Esophagus muscularis mucosa (tissue), 4 donors: ENCODE data around the gene ARHGAP24. TPM values are rescaled to one million over a fixed set of nuclear protein-coding genes. Genes with fewer than 3 reads are reported as not detected.

Source experiments
- DNase-seq: peaks from one replicate; pipeline ENCODE4 v3.0.0-alpha.2; 2017; ENCODE audit errors: extremely low spot score
- H3K27ac ChIP-seq, 4 donors: fragments of 200-600 bp; sonication (generic); replicated peaks in 1 of 4; 1 replicate in 3 of 4; 2 replicates in 1 of 4; pipeline ENCODE4 v1.5.1; 2016 to 2019; ENCODE audit warnings: mild to moderate bottlenecking in 1 of 4
- H3K27me3 ChIP-seq, 4 donors: fragments of 200-600 bp; sonication (generic); one replicate each; pipeline versions ENCODE4 v1.5.1 to v1.6.0; 2016 to 2019
- H3K36me3 ChIP-seq, 4 donors: fragments of 200-600 bp; sonication (generic); one replicate each; pipeline ENCODE4 v1.5.1; 2016 to 2019
- H3K4me1 ChIP-seq, 4 donors: fragments of 200-600 bp; sonication (generic); one replicate each; pipeline ENCODE4 v1.5.1; 2016 to 2019
- H3K4me3 ChIP-seq, 4 donors: fragments of 200-600 bp; sonication (generic); 1 replicate in 2 of 4; 2 replicates in 2 of 4; pipeline ENCODE4 v1.5.1; 2016 to 2019; ENCODE audit warnings: mild to moderate bottlenecking in 4 of 4, moderate library complexity in 1 of 4
- H3K9me3 ChIP-seq, 4 donors: fragments of 200-600 bp; sonication (generic); 1 replicate in 3 of 4; 2 replicates in 1 of 4; pipeline ENCODE4 v1.5.1; 2016 to 2019
- CTCF ChIP-seq, 3 experiments: fragments of 200-600 bp in 2 of 3; fragments of 450-650 bp in 1 of 3; sonication (generic) in 2 of 3; IDR thresholded peaks; one replicate each; pipeline ENCODE4 v1.5.1; 2017 to 2019; ENCODE audit warnings: antibody characterized with exemption in 3 of 3, mild to moderate bottlenecking in 2 of 3, moderate library complexity in 1 of 3
- EP300 ChIP-seq: sonication (generic); formaldehyde crosslinking; IDR thresholded peaks from one replicate; pipeline ENCODE4 v1.6.1; 2017; ENCODE audit warnings: antibody characterized with exemption
- POLR2A ChIP-seq: fragments of 450-650 bp; IDR thresholded peaks from one replicate; pipeline ENCODE4 v1.6.1; 2017; ENCODE audit warnings: antibody characterized with exemption, moderate library complexity, mild to moderate bottlenecking, low read depth
- POLR2AphosphoS5 ChIP-seq, 2 donors: sonication (generic); formaldehyde crosslinking; IDR thresholded peaks; one replicate each; pipeline ENCODE4 v1.6.1; 2017; ENCODE audit warnings: antibody characterized with exemption in 2 of 2
- WGBS: methylation state at CpG from one replicate; pipeline ENCODE4 v1.1.5; 2018; 5-methylcytosine and 5-hydroxymethylcytosine counted together
- intact Hi-C: fragments of 100-400 bp; cut with DNase I; formaldehyde crosslinking; loops from one replicate; pipeline ENCODE4 v1.15.1; 2023
- total RNA-seq, 4 donors: library from RNA; depleted of rRNA; stranded (reverse); fragments of >200 nt; gene quantifications; one replicate each; pipeline versions ENCODE4 v1.1.0 to v1.2.1, GENCODE V29; 2016

The ARHGAP24 gene
- total RNA-seq, 4 donors from 2014 or later: 17.6 to 30.2 (median 23.6) TPM

- DNase-seq: no peak
- intact Hi-C loops: no loop called here
- Histone ChIP-seq H3K4me3 (no peak overlapping the region), H3K36me3 (no peaks in the 10 kb centered on the region), H3K27me3 (no peaks in the 10 kb centered on the region), H3K9me3 (no peaks in the 10 kb centered on the region), H3K27ac (no peak overlapping the region), H3K4me1 (peaks cover 0 to 8% (median 4%) of the 10 kb centered on the region in 4 donors)
- no peak for TF ChIP-seq POLR2A
- TF ChIP-seq CTCF (IDR thresholded peaks at IDR 0.05): no peak
- no peak for TF ChIP-seq EP300
- no peak for TF ChIP-seq POLR2AphosphoS5 (IDR thresholded peaks at IDR 0.05)
- WGBS: 95% methylated on average over 3 of the region's 3 CpGs
These were observed 14.5 kb downstream of the ARHGAP24 start for GRCh38 chr4:85489273-85489981.

- H3K4me1 ChIP-seq: peaks cover 0 to 8% (median 4%) of the 10 kb centered on the region in 4 donors
- no peak overlapping the region for H3K27ac ChIP-seq
- no peak for TF ChIP-seq POLR2AphosphoS5 (IDR thresholded peaks at IDR 0.05)
- no peak for TF ChIP-seq CTCF (IDR thresholded peaks at IDR 0.05)
- no peak for TF ChIP-seq POLR2A
- TF ChIP-seq EP300: no peak
- intact Hi-C loops: no loop called here
- no peak for DNase-seq
- no peaks in the 10 kb centered on the region for H3K9me3 ChIP-seq
- H3K27me3 ChIP-seq: no peaks in the 10 kb centered on the region
- H3K36me3 ChIP-seq: no peaks in the 10 kb centered on the region
- no peak overlapping the region for H3K4me3 ChIP-seq
These were observed 16.6 kb downstream of the ARHGAP24 start for GRCh38 chr4:85491527-85491926.

- 74% methylated on average over 1 of the region's 1 CpG for WGBS
- H3K36me3 ChIP-seq: no peaks in the 10 kb centered on the region
- H3K4me3 ChIP-seq: no peak overlapping the region
These were observed 17.4 kb downstream of the ARHGAP24 start for GRCh38 chr4:85492336-85492735.

GRCh38 chr4:85495621-85496020 is 20.7 kb downstream of the ARHGAP24 start:
- WGBS: 92% methylated on average over 3 of the region's 3 CpGs
- intact Hi-C loops: no loop called here

More at GRCh38 chr4:85492336-85492735, 17.4 kb downstream of the ARHGAP24 start:
- no peaks in the 10 kb centered on the region for H3K9me3 ChIP-seq
- DNase-seq: no peak
- H3K27ac ChIP-seq: no peak overlapping the region
- H3K27me3 ChIP-seq: no peaks in the 10 kb centered on the region
- peaks cover 1 to 9% (median 7%) of the 10 kb centered on the region in 4 donors for H3K4me1 ChIP-seq
- TF ChIP-seq POLR2A (no peak), CTCF (IDR thresholded peaks at IDR 0.05) (no peak), EP300 (no peak), POLR2AphosphoS5 (IDR thresholded peaks at IDR 0.05) (no peak)
- intact Hi-C loops: no loop called here

More at GRCh38 chr4:85495621-85496020, 20.7 kb downstream of the ARHGAP24 start:
- H3K27me3 ChIP-seq: no peaks in the 10 kb centered on the region
- H3K4me3 ChIP-seq: no peak overlapping the region
- peaks cover 9 to 25% (median 11%) of the 10 kb centered on the region in 4 donors for H3K4me1 ChIP-seq
- no peak for TF ChIP-seq CTCF (IDR thresholded peaks at IDR 0.05)
- TF ChIP-seq POLR2AphosphoS5 (IDR thresholded peaks at IDR 0.05): no peak
- TF ChIP-seq EP300: no peak
- no peaks in the 10 kb centered on the region for H3K9me3 ChIP-seq
- no peak for DNase-seq
- H3K27ac ChIP-seq: no peak overlapping the region
- H3K36me3 ChIP-seq: no peaks in the 10 kb centered on the region
